Stimulated activated CD4-positive, alpha-beta T cell treated with anti-CD3 and anti-CD28 coated beads, Interleukin-15, amount 100 ng/mL, for 1 hour (primary cell): ENCODE measurements around the gene CDKN2B.
A peak's percentile ranks its signal among the peaks of the same experiment; 100 is the strongest.
"Not testable (repeated sequence)": the region's sequence is repeated elsewhere in the genome, so short reads cannot be mapped to it uniquely, and the experiment has no call there.

Experiments
- DNase-seq, 2 donors: peaks; one replicate each; pipeline ENCODE4 v3.0.0-alpha.2; 2020; ENCODE audit warnings: low read depth in 1 of 2, low spot score in 1 of 2

Gene CDKN2B

GRCh38 chr9:21969951-21970799, 38.9 kb downstream of the CDKN2B start:
- no peak for DNase-seq

DNA sequence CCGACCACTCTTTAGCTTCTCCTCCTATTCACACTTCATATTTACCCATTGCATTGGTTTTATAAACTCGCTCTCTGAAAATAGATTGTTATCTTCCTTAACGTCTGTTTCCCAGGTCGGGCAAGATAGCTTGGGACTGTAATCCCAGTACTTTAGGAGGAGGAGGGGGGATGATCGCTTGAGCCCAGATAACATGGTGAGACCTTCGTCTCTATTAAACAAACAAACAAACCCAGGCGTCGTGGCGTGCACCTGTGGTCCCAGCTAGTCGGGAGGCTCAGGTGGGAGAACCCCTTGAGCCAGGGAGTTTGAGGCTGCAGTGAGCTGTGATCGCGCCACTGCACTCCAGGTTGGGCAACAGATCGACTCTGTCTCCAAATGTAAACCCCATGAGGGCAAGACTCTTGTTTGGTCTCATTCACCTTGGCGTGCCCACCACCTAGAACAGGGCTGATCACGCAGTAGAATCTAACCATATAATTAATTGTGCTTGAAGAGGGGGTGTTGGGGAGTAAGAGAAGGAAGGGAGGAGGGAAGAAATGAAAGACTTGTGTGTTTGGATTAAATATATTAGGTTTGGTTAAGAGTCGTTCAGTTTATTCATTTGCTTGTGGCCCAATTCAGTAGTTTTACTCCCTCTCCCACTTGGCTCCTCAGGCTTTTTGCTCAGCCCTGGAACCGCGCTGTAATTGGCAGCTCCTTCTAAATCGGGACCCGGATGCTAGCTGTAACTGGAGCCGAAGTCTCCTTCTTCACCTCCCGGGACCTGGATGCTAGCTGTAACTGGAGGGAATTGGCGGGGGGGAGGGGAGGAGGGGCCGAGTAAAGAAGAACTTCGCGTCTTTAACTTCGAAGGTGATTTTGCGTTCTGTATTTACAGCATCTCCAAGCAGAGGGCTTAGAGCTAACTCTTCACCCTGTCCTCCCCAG, 39.8 kb downstream of the CDKN2B start:
- DNase-seq, result no peak

GRCh38 chr9:21968331-21969010, 40.6 kb downstream of the CDKN2B start:
- DNase-seq, result no peak

- no peak for DNase-seq
These were observed 41.4 kb downstream of the CDKN2B start for GRCh38 chr9:21967702-21968101.

GRCh38 chr9:21967169-21967568, 41.9 kb downstream of the CDKN2B start:
- DNase-seq, result no peak

- no peak for DNase-seq
These were observed 42.8 kb downstream of the CDKN2B start for GRCh38 chr9:21966140-21966851.

DNA sequence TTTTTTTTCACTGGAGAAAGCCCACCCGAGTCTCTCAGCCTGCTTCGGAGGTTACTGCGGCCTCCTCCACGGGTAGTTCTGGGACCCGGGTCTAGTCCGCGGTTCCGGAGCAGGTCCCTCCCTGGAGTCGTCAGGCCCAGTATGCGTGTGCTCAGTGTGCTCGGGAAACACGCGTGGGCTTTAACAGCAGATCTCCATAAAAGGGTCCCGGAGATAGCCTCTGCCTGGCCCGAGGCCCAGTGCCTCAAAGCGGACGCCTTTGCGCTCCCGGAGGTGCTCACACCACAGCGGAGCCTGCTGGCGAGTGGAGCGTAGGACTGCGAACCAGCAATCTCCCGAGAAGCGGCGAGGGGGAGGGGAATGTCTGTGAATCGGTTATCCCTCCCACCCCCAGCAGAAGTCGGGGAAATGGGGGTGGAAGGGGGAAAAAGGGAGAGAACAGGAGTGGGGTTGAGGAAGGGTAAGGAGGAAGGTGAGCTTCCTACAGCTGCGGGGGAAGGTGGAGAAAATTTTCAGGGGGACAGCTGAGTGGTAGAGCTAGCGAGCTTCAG, 43.6 kb downstream of the CDKN2B start:
- no peak for DNase-seq

- DNase-seq, result peak in 1 of 2 donors; percentile 21
These were observed 44.1 kb downstream of the CDKN2B start for GRCh38 chr9:21964925-21965385.

DNA sequence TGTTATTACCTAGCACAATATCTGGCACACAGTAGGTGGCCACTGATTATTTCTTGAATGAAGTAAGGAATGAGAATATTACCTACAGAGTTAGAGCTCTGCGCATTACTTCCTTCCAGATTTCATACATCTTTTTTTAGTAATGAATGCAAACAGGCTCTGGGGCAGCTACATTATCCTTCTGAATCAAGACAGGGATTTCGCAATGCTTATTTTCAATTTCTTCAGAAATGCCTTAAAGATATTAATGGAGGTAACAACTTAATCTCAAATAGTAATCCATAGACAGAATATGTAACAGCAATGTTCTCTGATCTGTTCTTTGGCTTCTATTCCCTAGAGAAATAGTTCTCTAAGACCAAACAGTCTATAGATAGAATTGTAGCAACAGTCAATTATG, 47.5 kb downstream of the CDKN2B start:
- DNase-seq, result no peak

DNA sequence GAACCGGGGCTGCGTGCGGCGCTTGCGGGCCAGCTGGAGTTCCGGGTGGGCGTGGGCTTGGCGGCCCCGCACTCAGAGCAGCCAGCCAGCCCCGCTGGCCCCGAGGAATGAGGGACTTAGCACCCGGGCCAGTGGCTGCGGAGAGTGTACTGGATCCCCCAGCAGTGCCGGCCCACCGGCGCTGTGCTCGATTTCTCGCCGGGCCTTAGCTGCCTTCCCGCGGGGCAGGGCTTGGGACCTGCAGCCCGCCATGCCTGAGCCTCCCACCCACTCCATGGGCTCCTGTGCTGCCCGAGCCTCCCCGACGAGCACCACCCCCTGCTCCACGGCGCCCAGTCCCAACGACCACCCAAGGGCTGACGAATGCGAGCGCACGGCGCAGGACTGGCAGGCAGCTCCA, 49.8 kb downstream of the CDKN2B start:
- not testable (repeated sequence) for DNase-seq

GRCh38 chr9:21958833-21959232, 50.3 kb downstream of the CDKN2B start:
- no peak for DNase-seq
